ENCODE measurements around the gene PLCB4. TPM values are rescaled to one million over a fixed set of nuclear protein-coding genes. Genes with fewer than 3 reads are reported as not detected.
A peak's percentile ranks its signal among the peaks of the same experiment; 100 is the strongest.

Gene PLCB4
- total RNA-seq, 1 donor from 2014 or later: 21.2 TPM

GRCh38 chr20:9210356-9210755 is 141.5 kb downstream of the PLCB4 start:
- no peak overlapping the region for H3K4me3 Mint-ChIP-seq
- no peak overlapping the region for H3K27ac Mint-ChIP-seq
- no peaks in the 10 kb centered on the region for H3K36me3 Mint-ChIP-seq
- DNase-seq (ENCODE audit: extremely low spot score, unreplicated experiment): no peak
- H3K9me3 Mint-ChIP-seq: peaks cover 4% of the 10 kb centered on the region
- no peaks in the 10 kb centered on the region for H3K27me3 Mint-ChIP-seq
- peaks cover 14% of the 10 kb centered on the region for H3K4me1 Mint-ChIP-seq (ENCODE audit: unreplicated experiment)
- TF ChIP-seq, protein P1, sequence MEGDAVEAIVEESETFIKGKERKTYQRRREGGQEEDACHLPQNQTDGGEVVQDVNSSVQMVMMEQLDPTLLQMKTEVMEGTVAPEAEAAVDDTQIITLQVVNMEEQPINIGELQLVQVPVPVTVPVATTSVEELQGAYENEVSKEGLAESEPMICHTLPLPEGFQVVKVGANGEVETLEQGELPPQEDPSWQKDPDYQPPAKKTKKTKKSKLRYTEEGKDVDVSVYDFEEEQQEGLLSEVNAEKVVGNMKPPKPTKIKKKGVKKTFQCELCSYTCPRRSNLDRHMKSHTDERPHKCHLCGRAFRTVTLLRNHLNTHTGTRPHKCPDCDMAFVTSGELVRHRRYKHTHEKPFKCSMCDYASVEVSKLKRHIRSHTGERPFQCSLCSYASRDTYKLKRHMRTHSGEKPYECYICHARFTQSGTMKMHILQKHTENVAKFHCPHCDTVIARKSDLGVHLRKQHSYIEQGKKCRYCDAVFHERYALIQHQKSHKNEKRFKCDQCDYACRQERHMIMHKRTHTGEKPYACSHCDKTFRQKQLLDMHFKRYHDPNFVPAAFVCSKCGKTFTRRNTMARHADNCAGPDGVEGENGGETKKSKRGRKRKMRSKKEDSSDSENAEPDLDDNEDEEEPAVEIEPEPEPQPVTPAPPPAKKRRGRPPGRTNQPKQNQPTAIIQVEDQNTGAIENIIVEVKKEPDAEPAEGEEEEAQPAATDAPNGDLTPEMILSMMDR (conservative IDR thresholded peaks at IDR 0.05): no peak

GRCh38 chr20:9211016-9211760 is 142.3 kb downstream of the PLCB4 start:
- Mint-ChIP-seq H3K27ac (no peak overlapping the region), H3K4me1 (ENCODE audit: unreplicated experiment) (peaks cover 8% of the 10 kb centered on the region), H3K4me3 (no peak overlapping the region), H3K36me3 (no peaks in the 10 kb centered on the region), H3K9me3 (peaks cover 4% of the 10 kb centered on the region), H3K27me3 (no peaks in the 10 kb centered on the region)
- TF ChIP-seq, protein P1 (conservative IDR thresholded peaks at IDR 0.05): no peak
- DNase-seq (ENCODE audit: extremely low spot score, unreplicated experiment): no peak

- Mint-ChIP-seq H3K36me3 (no peaks in the 10 kb centered on the region), H3K4me1 (ENCODE audit: unreplicated experiment) (peaks cover 4% of the 10 kb centered on the region), H3K4me3 (no peak overlapping the region), H3K9me3 (peaks cover 4% of the 10 kb centered on the region), H3K27ac (no peak overlapping the region), H3K27me3 (no peaks in the 10 kb centered on the region)
- TF ChIP-seq, protein P1 (conservative IDR thresholded peaks at IDR 0.05): no peak
- no peak for DNase-seq (ENCODE audit: extremely low spot score, unreplicated experiment)
Observed at GRCh38 chr20:9212735-9213134, 143.8 kb downstream of the PLCB4 start.

DNA sequence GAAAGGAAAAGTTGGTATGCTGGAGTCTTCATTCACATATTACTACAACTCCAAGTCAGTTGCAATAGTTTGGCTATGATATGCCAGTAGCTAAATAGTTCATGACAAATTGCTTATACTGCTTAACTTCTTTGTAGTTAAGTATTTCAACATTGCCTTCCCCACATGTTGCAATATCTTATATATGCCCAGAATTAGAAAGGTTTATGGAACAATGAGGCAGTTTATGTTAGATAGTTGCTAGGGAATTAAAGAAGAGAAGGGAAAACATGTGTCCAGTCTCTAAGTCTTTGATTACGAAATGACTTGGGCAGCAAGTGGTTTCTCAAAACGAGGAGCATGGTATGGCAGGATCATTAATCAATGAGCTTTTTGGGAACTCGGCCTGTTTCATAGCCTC is 145.8 kb downstream of the PLCB4 start:
- Mint-ChIP-seq H3K4me1 (ENCODE audit: unreplicated experiment) (peaks cover 4% of the 10 kb centered on the region), H3K9me3 (peaks cover 4% of the 10 kb centered on the region), H3K4me3 (no peak overlapping the region), H3K27me3 (no peaks in the 10 kb centered on the region), H3K27ac (no peak overlapping the region), H3K36me3 (no peaks in the 10 kb centered on the region)
- no peak for DNase-seq (ENCODE audit: extremely low spot score, unreplicated experiment)
- TF ChIP-seq, protein P1 (conservative IDR thresholded peaks at IDR 0.05): no peak

DNA sequence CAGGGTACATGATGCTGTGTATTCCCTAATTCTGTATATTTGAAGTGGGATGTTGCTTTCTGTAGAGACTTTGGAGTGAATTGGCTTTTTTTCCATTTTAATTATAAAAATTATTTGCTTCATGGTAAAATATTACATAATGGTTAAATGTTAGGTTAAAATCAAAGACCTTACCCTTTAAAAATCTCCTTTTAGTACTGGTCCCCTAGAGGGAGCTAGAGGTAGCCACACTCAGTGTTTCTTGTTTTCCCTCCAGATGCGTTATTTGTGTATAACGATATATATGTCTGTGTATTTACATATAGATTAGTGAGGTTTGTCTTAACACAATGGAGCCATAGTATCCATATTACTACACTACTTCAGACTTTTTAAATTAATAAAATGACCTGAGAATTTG is 146.7 kb downstream of the PLCB4 start:
- peaks cover 4% of the 10 kb centered on the region for H3K9me3 Mint-ChIP-seq
- H3K4me1 Mint-ChIP-seq (ENCODE audit: unreplicated experiment): peaks cover 4% of the 10 kb centered on the region
- H3K36me3 Mint-ChIP-seq: peaks cover under 1% of the 10 kb centered on the region
- H3K27ac Mint-ChIP-seq: no peak overlapping the region
- no peaks in the 10 kb centered on the region for H3K27me3 Mint-ChIP-seq
- no peak overlapping the region for H3K4me3 Mint-ChIP-seq
- TF ChIP-seq, protein P1 (conservative IDR thresholded peaks at IDR 0.05): peak; percentile 61
- DNase-seq (ENCODE audit: extremely low spot score, unreplicated experiment): no peak

Measured in type B pancreatic cell (in vitro differentiated cells).